T-helper 2 cell (primary cell): Measurements from ENCODE around the gene CXCR4.

Experiments used
- DNase-seq, 5 experiments: peaks; one replicate each; pipeline versions ENCODE4 v3.0.0 to v3.0.0-alpha.2; 2012 to 2022

Gene CXCR4

DNA sequence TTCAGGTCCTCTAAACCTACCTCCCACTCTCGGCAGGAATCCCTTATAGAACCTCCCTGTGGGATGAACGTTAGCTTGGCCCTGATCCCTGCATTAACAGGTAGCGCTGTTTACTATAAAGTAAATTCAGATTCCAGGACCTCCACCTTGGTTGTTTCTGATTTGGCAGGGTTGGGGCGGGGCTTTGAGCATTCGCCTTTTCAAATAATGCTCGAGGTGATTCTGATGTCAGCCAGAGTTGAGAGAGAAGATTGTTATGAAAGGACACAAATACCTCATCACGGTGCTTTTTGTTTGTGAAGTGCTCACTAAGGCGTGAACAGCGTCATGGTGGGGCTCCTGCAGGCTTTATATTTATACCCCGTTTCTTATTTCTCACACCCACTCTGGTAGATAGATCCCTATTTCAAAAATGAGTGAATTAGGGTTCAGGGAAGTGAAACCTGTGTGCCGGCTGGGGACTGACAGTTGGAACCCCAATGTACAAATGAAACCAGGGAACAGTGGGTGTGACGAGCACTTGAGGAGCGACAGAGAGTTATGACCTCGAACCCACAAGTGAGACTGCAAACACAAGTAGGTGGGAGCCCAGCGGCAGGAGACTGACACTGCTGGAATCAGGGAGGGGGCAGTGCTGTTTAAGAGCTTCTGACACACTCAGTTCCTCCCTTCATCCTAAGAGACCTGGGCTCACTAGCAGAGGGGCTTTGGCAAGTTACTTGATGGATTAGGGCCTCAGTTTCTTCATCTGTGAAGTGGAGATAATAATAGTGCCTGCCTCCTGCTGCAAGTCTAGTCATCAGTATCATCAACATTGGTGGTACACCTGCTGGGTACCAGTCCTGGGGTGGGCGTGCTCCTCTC lies 14.2 kb upstream of the CXCR4 start:
- DNase-seq, result peak in 4 of 5 experiments; percentile 38 to 89 (median 71)

DNA sequence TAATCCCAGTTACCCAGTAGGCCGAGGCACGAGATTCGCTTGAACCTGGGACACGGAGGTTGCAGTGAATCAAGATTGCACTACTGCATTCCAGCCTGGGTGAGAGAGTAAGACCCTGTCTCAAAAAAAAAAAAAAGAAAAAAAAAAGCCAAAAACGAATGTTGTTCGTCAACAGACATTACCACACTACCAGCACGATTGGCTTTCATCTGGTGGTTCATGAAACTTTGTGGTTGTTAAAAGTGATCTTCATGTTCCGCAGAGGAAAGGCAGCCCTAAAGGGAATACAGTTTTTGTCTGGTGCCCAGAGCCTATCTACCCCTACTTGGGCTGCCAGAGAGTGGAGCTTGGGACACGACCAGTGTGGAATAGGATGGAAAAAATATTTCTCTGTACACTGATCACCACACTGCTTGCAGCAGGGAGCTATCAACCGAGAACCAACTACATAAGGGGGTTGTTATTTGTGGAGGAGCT lies 13.6 kb upstream of the CXCR4 start:
- DNase-seq, result peak in 3 of 5 experiments; percentile 16 to 85 (median 84)

DNA sequence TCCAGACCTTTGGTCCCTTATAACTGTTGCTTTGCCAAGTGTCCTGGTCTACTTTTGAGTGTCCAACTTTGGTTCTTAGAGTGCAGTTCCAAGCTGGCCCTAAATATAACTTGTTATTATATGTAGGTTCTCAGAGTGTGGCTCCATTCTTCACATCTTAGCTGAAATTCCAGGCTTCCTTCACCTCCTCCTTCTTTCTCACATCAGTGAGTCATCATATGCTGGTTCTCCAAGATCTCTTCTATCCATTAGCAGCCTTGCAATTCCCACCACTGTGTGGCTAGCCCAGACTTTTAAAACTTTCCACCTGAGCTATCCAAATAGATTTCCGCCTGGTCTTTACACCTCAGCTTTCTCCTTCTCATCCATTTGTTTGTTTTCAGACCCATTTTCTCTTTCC lies 12.6 kb upstream of the CXCR4 start:
- no peak for DNase-seq

DNA sequence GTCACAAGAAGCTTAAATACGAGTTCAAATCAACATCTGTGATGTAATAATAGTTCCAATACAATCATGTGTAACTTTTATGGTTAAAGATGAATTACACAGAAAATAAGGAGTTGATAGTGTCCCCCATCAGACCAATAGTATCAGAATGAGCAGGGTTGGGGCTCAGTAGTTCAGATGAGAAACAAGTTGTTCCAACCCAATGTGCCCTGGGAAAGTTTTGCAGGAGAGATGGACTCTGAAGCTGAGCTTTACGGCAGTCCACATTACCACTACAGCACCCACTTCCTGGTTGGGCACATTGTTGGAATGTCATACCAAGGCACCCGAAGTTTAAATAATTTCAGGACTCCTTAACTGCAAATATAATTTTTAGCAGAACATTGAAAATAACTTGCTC lies 12.1 kb upstream of the CXCR4 start:
- DNase-seq, result no peak

DNA sequence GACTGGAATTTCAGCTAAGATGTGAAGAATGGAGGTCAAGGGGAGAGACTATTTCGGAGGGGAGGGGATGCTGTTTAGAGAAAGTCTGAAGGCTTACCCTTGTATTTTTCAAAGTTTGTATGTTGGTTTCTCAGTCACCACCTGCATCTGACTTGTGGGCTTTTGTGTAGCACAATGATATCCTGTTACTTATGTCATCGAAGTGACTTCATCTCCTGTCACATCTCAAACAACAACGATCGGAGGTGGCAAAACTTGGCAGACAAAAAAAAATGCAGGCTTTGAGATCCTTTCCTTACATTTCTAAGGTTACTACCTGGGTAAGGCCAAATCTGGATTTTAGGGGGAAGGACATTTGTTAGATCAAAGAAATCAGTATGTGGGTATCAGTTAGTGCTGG lies 11.7 kb upstream of the CXCR4 start:
- DNase-seq, result peak in 3 of 5 experiments; percentile 9 to 89 (median 87)

DNA sequence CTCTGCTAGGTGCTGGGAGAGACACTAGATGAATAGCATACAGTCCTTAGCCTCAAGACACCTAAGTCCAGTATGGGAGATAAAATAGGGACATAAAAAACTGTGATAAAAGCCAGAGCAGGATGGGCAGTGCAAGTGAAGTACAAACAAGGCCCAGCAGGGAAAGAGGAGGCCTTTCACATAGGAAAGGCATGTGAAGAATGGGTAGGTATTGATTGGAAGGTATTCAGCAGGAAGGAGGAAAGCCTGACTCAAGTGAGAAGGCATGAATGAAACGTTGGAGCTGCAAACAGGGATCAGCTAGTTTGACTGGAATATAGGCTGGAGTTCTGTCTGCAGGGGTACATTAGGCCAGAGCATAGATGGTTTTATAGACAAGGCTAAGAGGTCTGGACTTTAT lies 11.0 kb upstream of the CXCR4 start:
- DNase-seq, result no peak

DNA sequence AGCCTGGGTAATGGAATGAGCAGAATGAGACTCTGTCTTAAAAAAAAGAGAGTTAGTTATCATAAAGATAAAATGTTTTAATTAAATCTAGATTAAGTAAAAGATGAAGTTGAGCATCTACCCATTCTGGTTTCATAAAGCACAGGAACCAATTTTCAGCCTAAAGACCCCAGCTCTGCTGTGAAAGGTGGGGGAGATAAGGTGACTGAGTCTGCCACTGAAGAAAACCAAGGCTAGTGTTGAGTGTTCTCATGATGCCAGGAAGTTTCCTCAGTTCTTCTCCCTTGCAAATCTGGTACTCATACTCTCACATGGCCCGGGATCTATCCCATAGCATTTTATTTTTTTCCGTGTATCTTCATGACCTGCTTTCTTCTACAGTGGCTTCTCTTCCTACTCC lies 10.4 kb upstream of the CXCR4 start:
- no peak for DNase-seq

DNA sequence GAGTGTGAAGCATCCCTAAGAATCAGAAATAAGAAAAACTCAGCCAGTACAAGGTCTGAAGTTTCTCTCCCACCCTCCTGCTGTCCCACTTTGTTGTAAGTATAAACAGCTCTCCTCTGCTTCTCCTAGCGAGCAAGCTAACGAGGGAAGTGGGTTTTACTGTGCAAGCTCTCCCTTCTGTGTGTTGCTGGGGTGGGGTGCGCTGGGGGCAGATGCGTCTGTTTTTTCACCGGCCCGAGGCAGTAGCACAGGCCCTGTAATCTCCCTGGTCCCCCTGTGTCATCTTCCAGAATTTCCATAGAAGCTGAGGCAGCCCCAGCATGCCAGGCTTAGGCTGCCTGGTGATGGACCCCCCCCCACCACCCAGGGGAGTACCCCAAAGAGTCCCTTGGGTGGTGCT lies 9.4 kb upstream of the CXCR4 start:
- DNase-seq, result no peak

DNA sequence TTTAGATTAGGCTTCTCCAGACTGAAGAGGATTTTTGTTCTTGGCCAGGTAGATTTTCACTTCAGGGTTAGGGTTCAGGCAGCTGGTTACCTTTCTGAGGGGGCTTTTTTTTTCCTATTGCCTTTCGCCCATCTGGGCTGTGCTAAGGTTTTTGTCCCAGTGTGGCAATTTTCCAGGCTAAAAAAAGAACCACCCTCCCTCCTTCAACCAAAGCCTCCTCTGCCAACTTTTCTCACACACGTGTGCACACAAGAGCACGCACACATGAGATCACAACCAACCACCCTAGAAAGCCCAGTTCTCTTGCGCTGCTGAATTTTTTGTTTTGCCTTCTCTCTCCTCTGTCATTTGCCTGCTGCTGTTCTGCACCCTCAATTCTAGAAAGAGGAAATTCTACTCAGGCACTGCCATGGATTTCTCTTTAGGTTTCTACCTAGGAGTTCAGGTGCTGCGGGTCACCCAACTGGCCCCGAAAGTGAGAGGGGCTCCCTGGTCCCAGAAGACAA lies 8.5 kb upstream of the CXCR4 start:
- DNase-seq, result no peak

DNA sequence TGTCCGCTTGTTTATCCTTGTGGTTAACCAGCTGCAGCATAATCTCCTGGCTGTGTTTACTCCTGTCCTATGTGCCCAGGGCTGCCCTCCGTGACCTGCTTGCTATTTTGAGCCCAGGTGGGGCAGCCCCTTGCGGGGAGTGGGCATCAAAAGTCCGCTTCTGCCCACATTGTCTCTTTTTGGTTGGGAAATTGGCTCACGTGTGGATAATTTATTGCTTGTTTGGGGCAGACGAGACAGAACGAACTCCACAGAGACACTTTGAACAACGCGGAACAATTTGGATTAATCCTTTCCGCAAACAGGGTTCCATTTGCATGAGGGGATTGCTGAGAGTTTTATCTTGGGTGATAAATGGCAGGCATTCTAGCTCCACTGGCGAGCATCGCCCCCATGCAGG lies 8.1 kb upstream of the CXCR4 start:
- DNase-seq, result no peak

DNA sequence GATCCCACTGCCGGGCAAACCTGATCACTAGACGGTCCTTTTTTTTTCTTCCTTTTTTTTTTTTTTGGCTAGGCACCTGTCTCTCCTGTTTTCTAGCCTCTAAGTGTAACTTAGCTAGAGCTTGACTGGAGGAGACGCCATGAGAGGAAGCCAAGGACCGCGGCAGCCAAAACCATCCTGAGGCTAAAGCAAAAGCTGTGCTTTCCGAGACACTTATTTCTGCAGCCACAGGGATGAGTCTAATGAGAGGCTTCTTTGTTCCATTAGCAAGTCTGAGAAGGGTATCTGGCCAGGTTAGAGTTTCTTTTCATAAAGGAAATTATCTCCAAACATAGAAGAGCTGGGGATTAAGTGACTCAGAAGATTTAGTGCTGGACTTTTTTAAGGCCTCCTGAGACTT lies 7.3 kb upstream of the CXCR4 start:
- no peak for DNase-seq

DNA sequence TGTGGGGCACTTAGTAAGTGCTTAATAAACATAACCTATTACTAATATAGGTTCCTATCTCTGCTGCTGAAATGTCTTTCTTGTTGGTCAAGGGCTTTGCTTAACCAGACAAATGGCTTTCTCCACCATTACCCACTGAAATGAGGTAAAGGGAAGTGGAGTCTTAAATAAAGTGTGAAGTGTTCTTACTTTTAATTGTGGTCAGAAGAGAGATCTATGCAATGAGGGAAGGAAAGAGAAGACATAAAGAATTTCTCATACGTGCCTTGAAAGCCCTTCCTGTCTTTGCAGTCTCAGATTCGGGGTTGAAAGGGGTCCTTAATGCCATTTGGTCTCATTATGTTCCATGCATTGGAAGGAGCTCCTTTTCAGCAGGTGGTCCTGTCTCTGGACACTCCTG lies 6.9 kb upstream of the CXCR4 start:
- no peak for DNase-seq

DNA sequence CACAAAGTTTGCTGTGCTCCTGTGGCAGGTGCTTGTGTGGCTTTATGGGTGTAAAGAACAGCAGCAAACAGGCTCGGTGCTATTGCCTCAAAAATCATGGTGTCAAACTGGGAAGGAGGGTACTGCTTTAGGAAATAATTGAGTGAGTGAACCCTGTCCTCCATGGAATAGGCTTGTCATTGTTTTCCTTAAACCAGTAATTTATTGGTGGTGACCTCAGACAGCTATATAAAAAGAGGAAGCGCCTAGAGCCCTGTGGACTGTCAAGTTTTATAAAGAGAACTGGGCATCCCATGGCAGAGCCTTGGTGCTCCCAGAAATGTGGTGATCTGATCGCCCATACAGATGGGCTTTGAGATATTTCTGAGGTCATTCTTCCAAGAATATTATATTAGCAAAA lies 4.7 kb upstream of the CXCR4 start:
- no peak for DNase-seq

DNA sequence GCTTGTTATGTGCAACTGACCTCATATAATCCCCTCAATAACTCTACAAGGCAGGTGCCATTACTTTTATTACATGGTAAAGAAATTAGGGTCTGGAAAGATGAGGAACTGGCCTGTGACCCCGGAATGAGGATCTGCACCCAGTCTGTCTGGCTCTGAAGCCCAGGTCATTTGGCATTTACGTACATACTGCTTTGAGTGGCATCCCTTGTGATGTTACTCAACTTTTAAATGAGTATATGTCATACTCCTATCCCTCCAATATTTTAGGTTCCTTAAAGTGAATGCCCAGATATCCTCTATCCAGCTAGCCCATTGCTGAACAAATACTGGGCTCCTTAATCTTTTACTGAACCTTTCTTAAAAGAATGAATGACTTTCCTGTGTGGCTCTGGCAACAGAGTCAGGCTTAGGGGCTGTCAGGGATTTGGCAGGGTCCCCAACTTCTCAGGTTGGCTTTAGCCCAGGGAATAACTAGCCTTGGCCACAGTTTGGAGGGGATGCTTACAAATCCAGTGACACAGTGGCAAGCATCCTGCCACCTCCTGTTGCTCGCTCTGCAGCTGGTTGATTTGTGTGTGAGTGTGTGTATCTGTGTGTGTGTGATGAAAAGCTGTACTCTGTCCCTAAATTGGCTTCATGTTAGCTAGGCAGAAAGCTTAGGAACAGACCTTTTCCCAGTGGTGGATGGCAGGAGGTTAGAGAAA lies 3.4 kb upstream of the CXCR4 start:
- no peak for DNase-seq

DNA sequence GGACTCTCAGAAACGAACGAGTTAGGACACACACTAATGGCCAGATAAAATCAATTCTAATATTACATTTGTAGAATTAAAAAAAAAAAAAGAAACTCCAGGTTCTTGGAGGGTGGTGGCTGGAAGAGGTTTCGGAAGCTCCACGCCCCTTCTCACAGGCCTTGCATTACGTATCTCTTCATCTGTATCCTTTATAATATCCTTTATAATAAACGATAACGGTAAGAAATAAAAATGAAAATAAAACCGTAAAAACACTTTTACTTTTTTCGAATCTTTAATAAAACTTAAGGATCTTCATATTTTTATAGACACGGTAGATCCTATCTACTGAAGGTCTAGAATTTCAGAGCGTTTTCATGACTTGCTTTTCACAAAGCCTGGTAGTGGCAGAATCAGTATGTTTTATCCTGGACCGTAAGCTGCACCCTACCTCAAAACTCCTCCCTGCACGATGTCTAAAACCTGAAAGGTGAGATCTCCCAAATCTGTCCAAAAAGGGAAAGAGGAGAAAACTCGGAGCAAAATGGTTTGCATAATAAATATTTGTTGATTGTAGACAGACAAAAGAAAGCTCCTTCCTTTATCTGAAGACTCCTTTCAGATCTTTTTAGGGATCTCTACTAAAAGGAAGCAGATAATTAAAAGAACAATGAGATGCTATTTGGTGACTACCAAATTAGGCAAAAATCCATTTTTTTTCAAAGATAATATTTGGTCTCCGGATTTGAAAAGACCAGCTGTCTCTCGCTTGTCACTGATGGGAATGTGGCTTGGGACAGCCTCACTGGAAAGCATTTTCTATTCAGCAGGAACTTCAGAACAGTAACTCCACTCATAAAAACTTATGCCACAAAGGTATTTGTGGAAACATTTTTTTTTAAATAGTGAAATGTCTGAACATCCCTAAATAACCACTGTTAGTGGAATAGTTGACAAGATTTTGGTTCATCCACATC lies 2.0 kb upstream of the CXCR4 start:
- no peak for DNase-seq

DNA sequence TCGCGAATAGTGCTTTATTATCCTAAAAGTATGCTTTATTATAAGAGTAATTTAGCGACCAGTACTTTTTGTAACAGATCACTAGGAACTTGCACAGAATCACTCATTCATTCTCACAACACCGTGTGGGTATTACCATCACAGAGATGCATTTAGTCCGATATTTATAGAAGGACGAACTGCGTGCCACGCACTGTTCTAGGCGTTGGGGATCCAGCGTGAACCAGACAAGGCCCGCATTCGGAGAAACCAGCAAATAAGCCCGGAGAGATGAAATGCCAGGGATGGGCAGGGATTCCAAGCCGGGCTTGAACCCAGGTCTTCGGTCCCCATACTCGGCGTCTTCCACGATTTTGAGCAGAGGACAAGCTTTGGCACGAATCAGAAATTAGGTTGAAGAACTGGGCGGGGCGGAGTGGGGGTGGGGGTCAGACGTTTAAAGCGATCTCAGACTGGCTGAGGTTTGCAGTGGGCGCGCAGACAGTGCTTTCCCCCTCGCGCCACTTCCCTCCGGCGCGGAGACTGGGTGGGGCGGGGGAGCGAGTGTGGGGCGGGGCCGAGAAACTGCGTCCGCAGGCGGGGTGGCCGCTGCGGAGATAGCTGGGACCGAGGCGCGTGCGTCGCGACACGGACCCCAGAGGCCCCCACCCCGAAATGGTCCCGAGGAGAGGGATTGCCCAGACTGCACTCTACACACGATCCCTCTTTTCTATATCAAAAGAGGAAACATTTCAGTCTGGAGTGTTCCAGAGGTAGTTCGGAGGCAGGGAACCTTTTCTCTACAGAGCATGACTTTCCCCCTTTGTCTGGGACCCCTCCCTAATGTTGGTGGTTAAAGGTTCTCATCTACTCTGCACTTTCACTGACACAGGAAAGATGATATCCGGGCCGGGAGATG lies 1.1 kb upstream of the CXCR4 start:
- peak; percentile 63 to 91 (median 73) for DNase-seq

DNA sequence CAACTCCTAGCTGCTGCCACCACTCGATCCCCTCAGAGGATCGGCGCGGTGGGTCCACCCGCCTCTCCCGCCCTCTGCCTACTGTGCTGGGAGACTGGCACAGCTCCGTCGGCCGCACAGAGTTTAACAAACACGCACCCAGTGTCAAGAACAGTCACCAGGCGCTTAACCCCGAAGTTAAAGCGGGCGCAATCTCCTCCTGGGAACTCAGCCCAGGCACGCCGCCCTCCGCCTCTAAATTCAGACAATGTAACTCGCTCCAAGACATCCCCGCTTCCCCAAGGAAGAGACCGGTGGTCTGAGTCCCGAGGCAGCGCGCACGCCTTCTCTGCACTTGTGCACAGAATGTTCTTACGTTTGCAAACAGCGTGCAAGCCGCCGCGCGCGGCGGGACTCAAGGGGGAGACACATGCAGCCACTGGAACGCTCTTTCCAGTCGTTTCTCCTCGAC lies 533 bp downstream of the CXCR4 start:
- DNase-seq, result peak in 4 of 5 experiments; percentile 22 to 74 (median 46)

DNA sequence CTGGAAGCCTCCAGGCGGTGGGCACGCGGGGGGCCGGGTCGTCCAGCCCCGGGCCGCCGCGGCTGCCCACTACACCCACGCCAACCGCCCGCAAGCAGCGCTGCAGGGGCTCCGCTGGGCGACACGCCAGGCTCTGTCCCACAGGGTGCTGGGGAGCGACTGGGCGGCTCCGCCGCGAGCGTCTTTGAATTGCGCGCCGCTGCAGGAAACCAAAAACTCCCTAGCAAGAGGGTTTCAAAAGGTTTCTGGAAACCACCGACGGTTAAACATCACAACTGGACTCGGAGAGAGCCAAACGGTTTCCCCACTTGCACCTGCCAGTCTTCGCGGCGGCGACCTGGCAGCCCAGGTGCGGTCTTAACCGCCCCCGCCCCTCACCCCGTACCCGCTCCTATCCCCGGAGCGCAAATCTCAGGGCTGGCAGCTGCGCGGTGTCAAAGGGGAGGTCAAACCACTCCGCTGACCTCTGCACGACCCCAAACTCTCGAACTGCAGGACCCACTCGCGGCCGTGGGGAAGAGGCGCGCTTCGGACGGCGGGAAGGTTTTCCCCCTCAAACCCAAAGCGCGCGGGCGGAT lies 1.0 kb downstream of the CXCR4 start:
- DNase-seq, result peak; percentile 41 to 82 (median 65)

DNA sequence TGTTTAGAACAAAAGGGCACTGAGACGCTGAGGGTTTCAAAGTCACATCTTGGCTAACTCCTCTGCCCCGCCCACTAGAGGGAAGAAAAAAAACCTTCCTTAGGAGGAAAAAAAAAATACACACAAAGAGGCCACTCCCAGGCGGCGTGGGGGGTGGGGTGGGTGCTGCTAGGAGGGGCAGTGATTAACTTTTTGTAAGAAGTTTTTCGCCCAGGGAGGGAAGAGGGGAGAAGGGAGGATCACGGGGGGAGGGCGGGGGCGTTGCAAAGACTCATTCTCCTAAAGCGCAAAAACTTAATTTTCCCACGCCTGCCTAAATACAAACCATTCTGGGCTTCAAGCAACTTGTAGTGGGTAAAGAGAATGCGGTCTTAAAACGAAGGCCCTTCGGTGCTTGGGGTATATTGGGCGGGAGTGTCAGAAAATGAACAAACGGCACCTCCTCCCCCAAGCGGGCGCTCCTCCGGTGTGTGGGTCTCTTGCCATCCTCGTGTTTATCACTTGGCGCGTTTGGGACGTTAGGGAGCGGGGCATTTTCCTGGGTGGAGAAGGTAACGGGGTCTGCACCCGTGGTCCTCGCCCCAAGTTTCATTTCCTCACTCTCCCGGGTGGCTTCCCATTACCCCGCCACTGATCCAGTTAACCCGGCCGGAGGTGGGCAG lies 1.7 kb downstream of the CXCR4 start:
- peak; percentile 36 to 82 (median 73) for DNase-seq

DNA sequence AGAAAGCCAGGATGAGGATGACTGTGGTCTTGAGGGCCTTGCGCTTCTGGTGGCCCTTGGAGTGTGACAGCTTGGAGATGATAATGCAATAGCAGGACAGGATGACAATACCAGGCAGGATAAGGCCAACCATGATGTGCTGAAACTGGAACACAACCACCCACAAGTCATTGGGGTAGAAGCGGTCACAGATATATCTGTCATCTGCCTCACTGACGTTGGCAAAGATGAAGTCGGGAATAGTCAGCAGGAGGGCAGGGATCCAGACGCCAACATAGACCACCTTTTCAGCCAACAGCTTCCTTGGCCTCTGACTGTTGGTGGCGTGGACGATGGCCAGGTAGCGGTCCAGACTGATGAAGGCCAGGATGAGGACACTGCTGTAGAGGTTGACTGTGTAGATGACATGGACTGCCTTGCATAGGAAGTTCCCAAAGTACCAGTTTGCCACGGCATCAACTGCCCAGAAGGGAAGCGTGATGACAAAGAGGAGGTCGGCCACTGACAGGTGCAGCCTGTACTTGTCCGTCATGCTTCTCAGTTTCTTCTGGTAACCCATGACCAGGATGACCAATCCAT lies 2.7 kb downstream of the CXCR4 start:
- DNase-seq, result peak in 1 of 5 experiments; percentile 43
